HL-60/S4 (cell line): ENCODE measurements around the gene GPRC5D.

Experiments used
- in situ Hi-C: fragments of 300-500 bp; cut with MboI; formaldehyde crosslinking; loops from 2 replicates; pipeline ENCODE4 v1.14.3; 2022; ENCODE audit warnings: low sequenced_read_pairs

GPRC5D gene

DNA sequence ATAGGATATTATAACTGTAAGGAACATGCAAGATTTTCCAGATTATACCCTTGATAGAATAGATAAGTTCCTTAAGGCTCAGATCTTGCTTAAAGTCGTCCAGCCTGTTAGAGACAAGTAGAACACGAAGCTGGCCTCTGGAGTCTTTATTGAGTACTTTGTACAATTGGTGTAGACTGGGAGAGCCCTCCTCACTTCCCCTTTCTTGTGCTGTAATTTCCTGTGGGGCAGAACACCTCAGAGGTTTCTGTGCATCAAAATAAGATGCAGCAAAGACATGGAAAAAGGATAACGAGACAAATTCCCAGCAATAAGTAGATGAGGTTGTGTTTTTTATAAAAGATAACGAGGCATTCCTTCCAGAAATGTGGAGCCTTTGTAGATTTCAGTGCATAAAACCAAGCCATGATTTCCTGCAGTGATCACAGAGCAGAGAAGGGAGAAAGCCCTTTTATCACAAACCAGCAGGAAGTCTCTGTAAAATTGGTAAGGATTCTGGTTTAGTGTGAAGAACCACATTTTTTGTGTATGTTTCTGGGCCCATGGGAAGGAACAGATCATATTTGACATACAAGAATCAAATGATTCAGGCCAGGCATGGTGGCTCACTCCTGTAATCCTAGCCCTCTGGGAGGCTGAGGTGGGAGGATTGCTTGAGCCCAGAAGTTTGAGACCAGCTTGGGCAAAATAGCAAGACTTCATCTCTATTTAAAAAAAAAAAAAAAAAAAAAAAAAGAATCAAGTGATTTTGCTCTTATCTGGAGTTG lies 42.6 kb downstream of the GPRC5D start:
- in situ Hi-C loops, result no loop called here

DNA sequence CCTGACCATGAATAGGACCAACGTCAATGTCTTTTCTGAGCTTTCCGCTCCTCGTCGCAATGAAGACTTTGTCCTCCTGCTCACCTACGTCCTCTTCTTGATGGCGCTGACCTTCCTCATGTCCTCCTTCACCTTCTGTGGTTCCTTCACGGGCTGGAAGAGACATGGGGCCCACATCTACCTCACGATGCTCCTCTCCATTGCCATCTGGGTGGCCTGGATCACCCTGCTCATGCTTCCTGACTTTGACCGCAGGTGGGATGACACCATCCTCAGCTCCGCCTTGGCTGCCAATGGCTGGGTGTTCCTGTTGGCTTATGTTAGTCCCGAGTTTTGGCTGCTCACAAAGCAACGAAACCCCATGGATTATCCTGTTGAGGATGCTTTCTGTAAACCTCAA lies 43.3 kb downstream of the GPRC5D start:
- in situ Hi-C loops, result no loop called here

DNA sequence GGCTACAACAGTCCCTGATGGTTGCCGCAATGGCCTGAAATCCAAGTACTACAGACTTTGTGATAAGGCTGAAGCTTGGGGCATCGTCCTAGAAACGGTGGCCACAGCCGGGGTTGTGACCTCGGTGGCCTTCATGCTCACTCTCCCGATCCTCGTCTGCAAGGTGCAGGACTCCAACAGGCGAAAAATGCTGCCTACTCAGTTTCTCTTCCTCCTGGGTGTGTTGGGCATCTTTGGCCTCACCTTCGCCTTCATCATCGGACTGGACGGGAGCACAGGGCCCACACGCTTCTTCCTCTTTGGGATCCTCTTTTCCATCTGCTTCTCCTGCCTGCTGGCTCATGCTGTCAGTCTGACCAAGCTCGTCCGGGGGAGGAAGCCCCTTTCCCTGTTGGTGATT lies 43.7 kb downstream of the GPRC5D start:
- in situ Hi-C loops, result no loop called here

DNA sequence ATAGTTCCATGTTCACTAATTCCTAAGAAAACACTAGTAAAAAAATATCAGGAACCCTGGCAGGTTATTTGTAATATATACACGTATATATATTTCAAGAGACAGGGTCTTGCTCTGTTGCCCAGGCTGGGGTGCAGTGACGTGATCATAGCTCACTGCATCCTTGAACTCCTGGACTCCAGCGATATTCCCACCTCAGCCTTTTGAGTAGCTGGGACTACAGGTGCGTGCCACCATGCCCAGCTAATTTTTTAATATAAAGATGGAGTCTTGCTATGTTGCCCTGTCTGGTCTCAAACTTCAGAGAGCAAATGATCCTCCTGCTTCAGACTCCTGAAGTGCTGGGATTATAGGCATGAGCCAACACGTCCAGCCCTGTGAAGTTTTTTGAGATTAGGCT lies 44.4 kb downstream of the GPRC5D start:
- in situ Hi-C loops, result no loop called here

DNA sequence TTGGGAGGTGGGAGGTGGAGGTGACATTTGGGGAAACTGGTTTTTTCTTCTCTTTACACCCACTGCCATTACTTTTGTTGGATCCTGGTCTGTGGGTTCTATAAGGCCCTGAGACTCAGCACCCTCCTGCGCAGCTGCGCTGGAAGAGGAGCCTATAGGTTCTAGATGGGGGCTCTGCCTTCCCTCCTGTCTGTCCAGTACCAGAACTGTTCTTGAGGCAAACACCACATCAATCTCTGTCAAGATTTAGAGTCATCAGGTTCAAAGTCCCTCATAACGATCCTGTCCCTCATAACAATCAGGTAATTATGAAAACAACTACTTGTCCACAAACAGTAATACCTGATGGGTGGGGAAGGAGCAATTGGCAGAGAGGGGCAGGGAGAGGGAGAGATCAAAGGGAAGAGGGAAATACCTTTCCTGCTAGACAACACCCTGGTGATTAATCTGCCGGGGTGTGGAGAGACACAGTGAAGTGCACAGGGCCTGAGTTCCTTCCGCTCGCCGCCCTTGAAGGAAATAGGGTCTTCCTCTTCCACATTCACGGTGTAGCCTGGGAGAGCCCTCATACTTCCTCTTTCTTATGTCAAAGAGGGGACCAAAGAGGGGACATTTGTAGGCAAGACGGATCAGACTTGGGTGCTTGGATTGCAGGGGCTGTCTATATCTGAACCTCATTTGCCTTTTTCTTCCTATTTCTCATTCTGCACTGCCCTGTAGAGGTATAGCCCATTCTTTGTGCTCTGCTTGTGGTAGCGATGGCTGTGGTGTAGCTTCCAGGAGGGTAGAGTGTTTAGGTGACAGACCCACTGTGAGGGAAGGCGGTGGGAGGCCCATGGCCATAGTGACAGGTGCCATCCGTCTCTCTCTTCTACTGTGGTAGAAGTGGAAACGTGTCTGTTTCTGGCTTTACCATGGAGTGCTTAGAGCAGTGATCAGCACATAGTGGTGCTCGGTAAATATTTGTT lies 48.0 kb downstream of the GPRC5D start:
- in situ Hi-C loops, result no loop called here

DNA sequence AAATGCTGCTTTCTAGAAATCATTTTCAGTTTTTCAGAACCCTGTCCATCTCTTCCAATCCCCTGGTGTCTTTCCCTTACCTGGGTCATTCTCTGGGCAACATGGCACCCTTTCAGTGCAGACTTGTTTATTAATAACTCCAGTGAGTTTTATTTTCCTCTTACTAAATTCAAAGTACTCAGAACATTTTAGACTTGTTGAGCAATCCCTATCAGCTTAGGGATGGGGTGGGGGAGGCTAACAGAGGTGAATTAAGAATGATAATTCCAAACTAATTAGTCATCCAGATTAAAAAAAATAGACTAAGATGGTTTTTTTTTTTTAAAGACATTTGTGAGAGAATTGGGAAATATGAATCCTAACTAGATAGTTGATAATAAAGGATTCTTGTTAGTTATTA lies 49.9 kb downstream of the GPRC5D start:
- in situ Hi-C loops, result no loop called here

DNA sequence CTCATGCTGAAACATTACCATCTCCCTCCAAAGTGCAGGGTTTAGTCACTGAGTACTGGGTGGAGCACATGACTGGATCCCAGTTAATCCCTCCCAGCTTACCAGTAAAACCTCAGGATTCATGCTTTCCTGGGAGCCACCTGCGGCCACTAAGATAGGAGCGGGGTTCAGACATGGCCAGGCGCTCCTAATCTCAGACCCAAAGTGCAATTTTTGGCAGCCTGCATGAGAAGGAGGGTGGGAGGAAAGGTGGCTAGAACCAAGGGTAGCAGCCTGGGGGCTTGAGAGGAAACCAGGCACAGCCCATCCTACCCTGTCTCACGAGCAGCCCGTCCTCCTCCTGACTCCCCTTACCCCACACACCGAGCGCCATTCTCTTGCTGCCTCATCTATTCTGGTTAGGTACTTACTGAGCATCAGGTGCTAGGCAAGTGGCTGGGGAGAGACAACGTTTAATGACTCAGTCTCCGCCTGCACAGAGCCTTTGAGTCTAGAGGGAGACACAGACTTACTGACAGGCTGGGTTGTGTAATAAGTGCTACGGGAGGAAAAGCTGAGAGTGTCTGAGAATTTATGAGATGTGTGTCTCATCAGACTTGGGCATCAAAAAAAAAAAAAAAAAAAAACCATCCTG lies 50.7 kb downstream of the GPRC5D start:
- in situ Hi-C loops, result no loop called here

DNA sequence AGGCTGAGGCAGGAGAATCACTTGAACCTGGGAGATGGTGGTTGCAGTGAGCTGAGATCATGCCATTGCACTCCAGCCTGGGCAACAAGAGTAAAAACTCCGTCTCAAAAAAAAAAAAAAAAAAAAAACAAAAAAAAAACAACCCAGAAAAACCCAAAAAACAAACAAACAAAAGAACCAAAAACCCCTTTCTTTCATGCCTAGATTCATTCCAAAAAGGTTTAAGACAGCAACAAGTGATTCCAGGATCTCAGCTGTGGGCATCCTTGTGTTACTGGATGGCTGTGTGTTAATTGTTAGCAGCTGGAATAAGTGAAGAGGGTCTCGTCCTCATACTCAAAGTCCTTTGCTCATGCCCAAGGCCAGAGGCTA lies 51.2 kb downstream of the GPRC5D start:
- in situ Hi-C loops, result no loop called here

DNA sequence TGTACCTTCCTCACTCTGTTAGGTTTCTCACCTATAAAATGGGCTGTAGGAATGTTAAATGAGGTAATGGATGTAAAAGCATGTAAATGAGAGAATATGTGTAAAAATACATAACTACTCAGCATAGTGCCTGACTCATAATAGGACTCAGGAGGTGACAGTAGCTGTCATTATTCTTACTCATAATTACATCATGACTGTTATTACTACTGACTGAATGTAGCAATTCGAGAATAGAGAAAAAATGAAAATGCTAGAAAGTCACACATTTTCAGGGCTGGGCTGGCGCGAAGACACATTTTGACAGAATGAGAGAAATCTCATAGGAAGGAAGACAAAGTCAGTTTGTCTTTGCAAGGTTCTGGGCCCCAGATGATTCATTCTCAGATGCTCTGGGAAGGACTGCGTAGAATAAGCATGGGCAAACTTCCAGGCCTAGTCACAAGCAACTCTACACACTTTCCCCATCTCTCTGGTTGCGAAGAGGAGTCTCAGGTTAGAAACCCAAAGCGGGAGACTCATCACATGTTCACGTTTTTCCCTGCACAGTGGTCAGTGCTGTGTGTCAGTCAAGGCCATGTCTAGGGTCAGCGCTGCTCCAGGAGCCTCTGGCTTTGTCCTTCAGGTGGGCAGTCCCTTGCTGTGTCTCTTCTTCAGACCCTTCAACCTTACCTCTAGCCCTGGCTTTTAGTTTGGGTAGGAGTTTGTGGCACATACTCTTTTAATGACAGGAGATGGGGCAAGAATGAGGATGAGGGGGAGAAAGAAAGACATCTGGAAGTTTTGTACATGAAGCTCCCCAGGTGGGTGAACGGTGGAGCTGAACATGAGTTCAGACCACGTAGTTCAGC lies 52.2 kb downstream of the GPRC5D start:
- in situ Hi-C loops, result no loop called here

DNA sequence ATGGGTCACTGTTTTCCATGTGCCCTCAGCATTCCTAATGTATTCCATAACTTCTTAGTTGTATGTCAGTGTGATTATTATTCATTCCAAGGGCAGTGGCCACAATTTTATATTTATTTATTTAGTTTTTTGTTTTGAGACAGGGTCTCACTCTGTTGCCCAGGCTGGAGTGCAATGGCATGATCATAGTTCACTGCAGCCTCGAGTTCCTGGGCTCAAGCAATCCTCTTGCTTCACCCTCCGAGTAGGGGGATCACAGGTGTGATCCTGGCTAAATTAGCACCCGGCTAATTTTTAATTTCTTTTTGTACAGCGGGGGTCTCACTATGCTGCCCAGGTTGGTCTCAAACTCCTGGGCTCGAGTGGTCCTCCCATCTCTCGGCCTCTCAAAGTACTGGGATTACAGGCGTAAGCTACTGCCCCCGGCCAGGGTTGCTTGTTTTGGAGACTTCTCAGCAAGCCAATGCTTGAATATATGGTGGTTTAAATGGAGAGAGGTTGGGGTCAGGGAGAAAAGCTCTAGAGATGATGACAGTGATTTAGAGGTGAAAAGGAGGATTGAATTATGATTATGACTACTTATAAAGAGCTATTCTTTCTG lies 53.0 kb downstream of the GPRC5D start:
- in situ Hi-C loops, result no loop called here

DNA sequence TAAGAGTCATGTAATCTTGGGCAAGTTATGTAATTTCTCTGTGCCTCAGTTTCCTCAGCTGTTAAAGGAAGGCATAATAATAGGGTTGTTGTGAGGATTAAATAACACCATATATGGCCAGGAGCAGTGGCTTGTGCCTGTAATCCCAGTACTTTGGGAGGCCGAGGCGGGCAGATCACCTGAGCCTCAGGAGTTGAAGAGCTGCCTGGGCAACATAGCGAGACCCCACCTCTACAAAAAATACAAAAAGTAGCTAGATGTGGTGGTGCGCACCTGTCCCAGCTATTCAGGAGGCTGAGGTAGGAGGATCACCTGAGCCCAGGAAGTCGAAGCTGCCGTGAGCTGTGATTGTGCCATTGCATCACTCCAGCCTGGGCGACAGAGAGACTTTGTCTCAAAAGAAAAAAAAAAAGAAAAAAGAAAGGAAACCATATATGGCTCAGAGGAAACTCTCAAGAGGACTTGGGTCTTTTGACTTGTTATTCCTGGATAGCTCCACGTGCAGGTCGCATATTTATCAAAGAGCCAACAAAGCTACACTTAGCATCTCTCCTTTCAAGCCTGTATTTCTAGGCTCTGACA lies 53.7 kb downstream of the GPRC5D start:
- in situ Hi-C loops, result no loop called here

DNA sequence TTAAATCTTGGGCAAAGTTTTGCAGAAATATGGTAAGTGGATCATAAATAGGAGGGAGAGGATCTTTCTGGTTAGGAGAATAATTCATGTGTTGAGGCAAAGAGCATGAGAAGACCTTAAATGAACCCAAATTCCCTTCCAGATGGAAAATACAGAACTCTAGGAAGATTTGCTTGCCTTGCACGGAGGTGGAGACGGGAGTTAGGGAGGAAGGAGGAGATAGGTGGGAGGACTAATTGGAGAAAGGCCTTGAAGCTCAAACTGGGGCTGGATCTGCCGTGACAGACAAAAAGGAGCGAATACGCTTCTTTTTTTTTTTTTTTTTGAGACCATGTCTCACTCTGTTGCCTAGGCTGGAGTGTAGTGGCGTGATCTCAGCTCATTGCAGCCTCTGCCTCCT lies 54.7 kb downstream of the GPRC5D start:
- in situ Hi-C loops, result no loop called here

DNA sequence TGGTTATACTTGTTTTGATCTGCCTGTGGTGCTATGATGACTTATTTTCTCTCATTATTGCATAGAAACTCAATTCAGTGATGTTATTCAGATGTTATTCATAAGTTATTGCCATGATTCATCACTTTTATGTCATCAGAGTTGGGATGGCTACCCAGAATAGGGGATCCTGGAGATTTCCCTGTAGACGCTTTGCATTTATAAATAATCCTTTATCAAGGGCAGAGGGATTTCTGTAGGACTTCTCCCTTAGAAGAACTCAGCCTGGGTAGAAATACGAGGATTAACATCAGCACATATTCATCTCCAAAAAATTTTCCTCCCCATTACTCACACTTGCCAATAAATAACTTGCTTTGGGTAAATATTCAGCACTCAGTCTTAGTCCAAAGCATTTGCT lies 55.7 kb downstream of the GPRC5D start:
- in situ Hi-C loops, result no loop called here

DNA sequence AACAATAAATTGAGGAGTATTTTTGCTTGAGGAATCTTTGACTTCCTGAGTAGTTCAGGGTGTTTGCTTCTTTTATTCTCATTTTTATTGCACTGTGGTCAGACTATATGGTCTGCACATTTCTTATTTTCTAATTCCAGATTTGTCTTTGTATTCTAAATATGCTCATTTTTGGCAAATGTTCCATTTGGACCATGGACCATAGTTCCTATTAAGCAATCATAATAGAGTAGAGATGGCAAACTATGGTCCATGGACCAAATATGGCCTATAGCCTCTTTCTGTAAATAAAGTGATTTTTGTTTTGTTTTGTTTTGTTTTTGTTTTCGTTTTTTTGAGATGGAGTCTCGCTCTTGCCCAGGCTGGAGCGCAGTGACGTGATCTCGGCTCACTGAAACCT lies 58.5 kb downstream of the GPRC5D start:
- in situ Hi-C loops, result no loop called here

DNA sequence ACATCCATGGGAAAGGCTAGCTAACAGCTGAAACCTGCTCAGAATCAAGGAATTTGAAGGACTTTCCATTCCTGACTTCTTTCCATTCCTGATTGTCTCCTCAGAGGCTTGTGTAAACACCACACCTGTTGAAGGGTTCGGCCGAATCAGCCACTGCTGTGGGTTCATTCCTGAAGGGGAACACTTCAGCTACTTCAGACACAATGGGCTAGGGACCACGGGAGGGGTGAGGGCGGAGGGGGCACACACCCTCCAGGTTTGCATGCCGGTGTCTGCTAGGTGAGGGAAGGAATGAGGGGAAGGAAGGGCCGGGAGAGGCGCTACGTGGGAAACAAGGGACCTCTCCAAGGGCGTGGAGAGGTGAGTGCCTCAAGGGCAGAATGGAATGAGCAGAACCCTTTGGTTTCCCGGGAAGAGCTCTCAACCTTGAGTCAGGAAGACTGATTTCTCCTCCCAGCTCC lies 59.3 kb downstream of the GPRC5D start:
- in situ Hi-C loops, result no loop called here

DNA sequence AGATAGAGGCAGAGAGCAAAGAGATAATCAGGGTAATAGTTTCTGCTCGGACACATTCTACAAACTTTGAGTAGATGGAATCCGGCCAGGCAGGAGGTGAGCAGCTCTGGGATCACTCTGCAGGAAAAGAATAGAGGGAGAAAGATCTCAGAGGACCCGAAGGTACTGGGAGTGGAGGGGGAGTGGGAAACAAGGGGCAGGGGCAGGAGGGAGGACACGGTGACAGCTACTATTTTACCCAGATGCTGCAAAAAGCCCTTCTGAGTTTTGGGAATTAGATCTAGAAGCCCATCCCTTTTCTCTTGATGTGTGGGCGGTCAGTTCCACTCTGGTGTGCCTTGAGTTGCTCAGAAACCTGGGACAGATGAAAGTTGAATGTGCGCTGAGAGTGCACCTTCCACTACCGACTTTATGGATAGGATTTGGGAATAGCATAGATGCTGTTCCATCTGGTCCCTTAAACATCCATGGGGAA lies 60.1 kb downstream of the GPRC5D start:
- in situ Hi-C loops, result no loop called here

DNA sequence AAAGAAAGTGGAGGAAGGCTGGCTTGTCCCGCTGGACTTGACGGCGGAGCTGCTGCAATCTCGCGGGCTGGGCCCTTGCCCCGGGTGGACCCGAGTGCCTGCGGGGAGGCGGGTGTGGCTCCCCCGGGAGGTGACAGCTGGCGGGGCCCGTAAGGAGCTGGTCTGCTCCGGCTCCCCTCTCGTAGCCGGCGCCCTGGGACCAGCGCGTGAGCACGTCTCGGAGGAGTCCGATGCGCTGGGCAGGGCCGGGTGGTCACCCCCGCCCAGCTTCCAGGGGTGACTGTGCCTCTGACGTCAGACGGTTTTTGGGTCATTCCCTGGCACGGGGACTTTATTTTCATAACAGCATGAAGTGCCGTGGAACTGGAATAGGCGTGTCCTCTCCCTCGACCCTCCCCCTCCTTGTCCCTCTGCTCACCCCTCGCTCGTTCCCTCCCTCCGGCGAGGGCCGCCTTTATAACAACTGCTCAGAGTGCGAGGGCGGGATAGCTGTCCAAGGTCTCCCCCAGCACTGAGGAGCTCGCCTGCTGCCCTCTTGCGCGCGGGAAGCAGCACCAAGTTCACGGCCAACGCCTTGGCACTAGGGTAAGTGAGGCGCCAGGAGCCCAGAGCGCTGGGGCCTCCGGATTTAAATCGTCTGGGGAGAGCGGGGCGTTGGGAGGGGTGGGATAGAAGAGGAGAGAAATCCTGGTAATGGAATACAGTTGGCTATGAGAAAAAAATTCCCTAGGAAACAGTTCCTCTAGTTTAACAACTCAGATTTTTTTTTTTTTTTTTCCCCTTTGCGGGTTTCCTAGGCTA lies 60.7 kb downstream of the GPRC5D start, which contains the start of gene GPRC5A:
Gene GPRC5A (plus strand): TSS at position 483 of the 801 bp plus-strand sequence. CDS start 16,688 bp downstream, outside the sequence.
- in situ Hi-C loops, result no loop called here
